HepG2 (cell line): ENCODE measurements around the gene EEF1A1. TPM values are rescaled to one million over a fixed set of nuclear protein-coding genes. Genes with fewer than 3 reads are reported as not detected.

Experiments
- AHDC1 ChIP-seq: sonication (generic); formaldehyde crosslinking; IDR thresholded peaks from 2 replicates; pipeline ENCODE4 v1.5.1; 2020; ENCODE audit warnings: mild to moderate bottlenecking, missing genetic modification reagents, borderline replicate concordance
- CEBPZ ChIP-seq: IDR thresholded peaks from 2 replicates; pipeline ENCODE4 v1.6.1; 2012; ENCODE audit warnings: low read length, improper control_type of control experiment
- HMG20A ChIP-seq: IDR thresholded peaks from 2 replicates; pipeline ENCODE4 v1.6.1; 2016; ENCODE audit warnings: borderline replicate concordance
- PRMT3 ChIP-seq: sonication (generic); formaldehyde crosslinking; IDR thresholded peaks from 2 replicates; pipeline ENCODE4 v1.8.1; 2022; ENCODE audit warnings: low read depth, mild to moderate bottlenecking, moderate library complexity, missing genetic modification reagents, borderline replicate concordance
- RERE ChIP-seq: IDR thresholded peaks from 2 replicates; pipeline ENCODE4 v1.6.1; 2016; ENCODE audit warnings: low read depth, missing genetic modification reagents, missing compliant biosample characterization
- REXO4 ChIP-seq: sonication (generic); formaldehyde crosslinking; IDR thresholded peaks from 2 replicates; pipeline ENCODE4 v1.8.0; 2022; ENCODE audit warnings: missing genetic modification reagents, mild to moderate bottlenecking, borderline replicate concordance
- RFXANK ChIP-seq: IDR thresholded peaks from 2 replicates; pipeline ENCODE4 v1.6.1; 2016
- SRF ChIP-seq: IDR thresholded peaks from 2 replicates; pipeline ENCODE4 v1.6.1; 2011; ENCODE audit warnings: mild to moderate bottlenecking, low read depth, low read length, moderate library complexity
- SSRP1 ChIP-seq: IDR thresholded peaks from 2 replicates; pipeline ENCODE4 v1.6.1; 2016; ENCODE audit warnings: control low read depth
- ZBTB1 ChIP-seq: sonication (generic); formaldehyde crosslinking; IDR thresholded peaks from 2 replicates; pipeline ENCODE4 v1.4.0; 2020; ENCODE audit warnings: missing genetic modification reagents, borderline replicate concordance
- ZBTB46 ChIP-seq: sonication (generic); formaldehyde crosslinking; IDR thresholded peaks from 2 replicates; pipeline ENCODE4 v1.4.0; 2020; ENCODE audit warnings: mild to moderate bottlenecking, missing genetic modification reagents, borderline replicate concordance
- ZSCAN9 ChIP-seq: IDR thresholded peaks from 2 replicates; pipeline ENCODE4 v1.6.1; 2016; ENCODE audit warnings: borderline replicate concordance
- polyA plus RNA-seq, 8 experiments: library from polyadenylated mRNA; depleted of rRNA in 3 of 8; stranded (reverse) in 7 of 8; unstranded in 1 of 8; fragments of >200 nt; fragmentation: Illumina TruSeq in 4 of 8; extraction: Trizol in 4 of 8; gene quantifications; 2 replicates each; pipeline versions ENCODE4 v1.2.1 to v1.2.3, GENCODE V29; 2011 to 2016; ENCODE audit warnings: low read depth in 4 of 8, missing spikeins in 1 of 8, mixed read lengths in 1 of 8; ENCODE audit not compliant: insufficient read depth in 1 of 8
- total RNA-seq, 5 experiments: library from RNA; depleted of rRNA; stranded (reverse); fragments of >200 nt; fragmentation: Illumina TruSeq; extraction: Trizol; gene quantifications; 2 replicates each; pipeline ENCODE4 v1.2.3, GENCODE V29; 2016; ENCODE audit warnings: low read depth in 1 of 5

EEF1A1 gene
- total and polyA plus RNA-seq, 2 of the 13 experiments (the other 11 are each of a cell fraction or from before 2014, with no cell fraction given), result 13,726 to 17,172 TPM

- peak; percentile 25; the same call in 1 of the 2 replicates for TF ChIP-seq AHDC1 (CRISPR knock-in tag)
- TF ChIP-seq ZSCAN9 (CRISPR knock-in tag), result peak; percentile 13; the same call in 1 of the 2 replicates
- peak; percentile 99 for TF ChIP-seq SSRP1
- TF ChIP-seq REXO4 (CRISPR knock-in tag), result peak; percentile 37; the same call in 1 of the 2 replicates
- 0 out of 2 replicates have a peak, but pooled peaks have one; percentile 66 for TF ChIP-seq RFXANK
- TF ChIP-seq ZBTB1 (CRISPR knock-in tag), result no peak; the same call in 1 of the 2 replicates
- no peak for TF ChIP-seq CEBPZ
- TF ChIP-seq PRMT3 (CRISPR knock-in tag), result peak; percentile 84; the same call in 1 of the 2 replicates
- peak; percentile 50; the same call in 1 of the 2 replicates for TF ChIP-seq HMG20A (CRISPR knock-in tag)
- no peak for TF ChIP-seq SRF
- TF ChIP-seq RERE, result no peak; the same call in 1 of the 2 replicates
- no peak for TF ChIP-seq ZBTB46 (CRISPR knock-in tag)
Measured at GRCh38 chr6:73520688-73521350, at the start of gene EEF1A1 (continued).
